KBM-7 (cell line): ENCODE measurements around the gene ANAPC2.

Experiments used
- DNase-seq: peaks from one replicate; pipeline ENCODE4 v3.0.0-alpha.2; 2015
- in situ Hi-C: fragments of 300-500 bp; cut with MboI; formaldehyde crosslinking; loops from 2 replicates; pipeline ENCODE4 v1.14.3; 2020; ENCODE audit warnings: low sequenced_read_pairs, low pct_unique_long_range_greater_than_20kb, mixed read lengths

ANAPC2 gene

GRCh38 chr9:137217276-137218211 is 29.2 kb upstream of the ANAPC2 start:
- in situ Hi-C loops = no loop called here
- no peak for DNase-seq

GRCh38 chr9:137216188-137216965 is 28.0 kb upstream of the ANAPC2 start:
- no peak for DNase-seq
- in situ Hi-C loops = no loop called here

- in situ Hi-C loops = no loop called here
- no peak for DNase-seq
Observed at GRCh38 chr9:137215196-137215986, 27.0 kb upstream of the ANAPC2 start.

GRCh38 chr9:137214620-137215019 is 26.3 kb upstream of the ANAPC2 start:
- in situ Hi-C loops = no loop called here
- DNase-seq = no peak

GRCh38 chr9:137213160-137214060 is 25.1 kb upstream of the ANAPC2 start:
- in situ Hi-C loops = no loop called here
- no peak for DNase-seq

- in situ Hi-C loops = no loop called here
- DNase-seq = no peak
Observed at GRCh38 chr9:137212520-137212919, 24.2 kb upstream of the ANAPC2 start.

- DNase-seq = no peak
- in situ Hi-C loops = no loop called here
Observed at GRCh38 chr9:137211532-137211931, 23.2 kb upstream of the ANAPC2 start.

GRCh38 chr9:137206602-137207001 is 18.2 kb upstream of the ANAPC2 start:
- in situ Hi-C loops = no loop called here
- DNase-seq = no peak

GRCh38 chr9:137205126-137206069 is 17.0 kb upstream of the ANAPC2 start, which contains the start of the genes NDOR1 and TMEM203:
Gene NDOR1, plus strand, starts transcription at chr9:137205700. Its CDS starts 78 bp downstream, at chr9:137205778.
Gene TMEM203, minus strand, starts transcription at chr9:137205648. Its CDS starts 234 bp downstream, at chr9:137205414.
- in situ Hi-C loops = no loop called here
- peak; percentile 87 for DNase-seq

- in situ Hi-C loops = no loop called here
- no peak for DNase-seq
Observed at GRCh38 chr9:137204731-137205125, 16.4 kb upstream of the ANAPC2 start.

- in situ Hi-C loops = no loop called here
- no peak for DNase-seq
Observed at GRCh38 chr9:137202966-137203365, 14.6 kb upstream of the ANAPC2 start.

GRCh38 chr9:137201205-137201868 is 13.0 kb upstream of the ANAPC2 start:
- DNase-seq = no peak

GRCh38 chr9:137200311-137201204 is 12.2 kb upstream of the ANAPC2 start, which contains the start of gene TPRN:
Gene TPRN, minus strand, starts transcription at chr9:137200741. Its CDS starts 30 bp downstream, at chr9:137200711.
- peak; percentile 99 for DNase-seq
- in situ Hi-C loops = no loop called here

More at GRCh38 chr9:137201205-137201868, 13.0 kb upstream of the ANAPC2 start:
- in situ Hi-C loops = no loop called here

- no peak for DNase-seq
- in situ Hi-C loops = no loop called here
Observed at GRCh38 chr9:137199411-137200121, 11.2 kb upstream of the ANAPC2 start.

GRCh38 chr9:137198902-137199283 is 10.5 kb upstream of the ANAPC2 start:
- DNase-seq = no peak
- in situ Hi-C loops = no loop called here
